SK-N-SH (cell line): ENCODE results near the gene ITGB5.

ENCODE experiments used
- ELF1 ChIP-seq: IDR thresholded peaks from 2 replicates; pipeline ENCODE4 v1.4.0; 2012
- EZH2phosphoT487 ChIP-seq: fragments of 200-600 bp; sonication (generic); IDR thresholded peaks from 2 replicates; pipeline ENCODE4 v1.6.1; 2017; ENCODE audit warnings: low read depth, mixed run types, mild to moderate bottlenecking, antibody characterized with exemption, moderate library complexity, borderline replicate concordance
- MXI1 ChIP-seq: IDR thresholded peaks from 2 replicates; pipeline ENCODE4 v1.6.1; 2012; ENCODE audit warnings: mild to moderate bottlenecking, low read depth, low read length, improper control_type of control experiment
- NRF1 ChIP-seq: IDR thresholded peaks from 2 replicates; pipeline ENCODE4 v1.6.1; 2012; ENCODE audit warnings: low read depth, mild to moderate bottlenecking, low read length
- RFX5 ChIP-seq: IDR thresholded peaks from 2 replicates; pipeline ENCODE4 v1.6.1; 2012; ENCODE audit warnings: mild to moderate bottlenecking, improper control_type of control experiment, low read length
- SIN3A ChIP-seq: IDR thresholded peaks from 2 replicates; pipeline ENCODE4 v1.6.1; 2012; ENCODE audit warnings: low read depth, mild to moderate bottlenecking, low read length, moderate library complexity, borderline replicate concordance
- TEAD4 ChIP-seq: IDR thresholded peaks from 2 replicates; pipeline ENCODE4 v1.4.0; 2012; ENCODE audit warnings: mild to moderate bottlenecking, borderline replicate concordance; ENCODE audit not compliant: insufficient read depth
- TF ChIP-seq, protein P1 (sequence below): IDR thresholded peaks from 2 replicates; pipeline ENCODE4 v1.4.0; 2012; ENCODE audit warnings: low read depth
- TF ChIP-seq, protein P2 (sequence below): fragments of 200-600 bp; sonication (generic); IDR thresholded peaks from 2 replicates; pipeline ENCODE4 v1.6.1; 2017; ENCODE audit warnings: antibody characterized with exemption, mild to moderate bottlenecking, moderate library complexity
- TF ChIP-seq, protein P3 (sequence below): IDR thresholded peaks from 2 replicates; pipeline ENCODE4 v1.6.1; 2012; ENCODE audit warnings: mild to moderate bottlenecking, low read depth, low read length, moderate library complexity
- TF ChIP-seq, protein P4 (sequence below): fragments of 150-350 bp; IDR thresholded peaks from 2 replicates; pipeline ENCODE4 v1.6.1; 2017; ENCODE audit warnings: antibody characterized with exemption, low read length, low read depth, borderline replicate concordance

DNA sequence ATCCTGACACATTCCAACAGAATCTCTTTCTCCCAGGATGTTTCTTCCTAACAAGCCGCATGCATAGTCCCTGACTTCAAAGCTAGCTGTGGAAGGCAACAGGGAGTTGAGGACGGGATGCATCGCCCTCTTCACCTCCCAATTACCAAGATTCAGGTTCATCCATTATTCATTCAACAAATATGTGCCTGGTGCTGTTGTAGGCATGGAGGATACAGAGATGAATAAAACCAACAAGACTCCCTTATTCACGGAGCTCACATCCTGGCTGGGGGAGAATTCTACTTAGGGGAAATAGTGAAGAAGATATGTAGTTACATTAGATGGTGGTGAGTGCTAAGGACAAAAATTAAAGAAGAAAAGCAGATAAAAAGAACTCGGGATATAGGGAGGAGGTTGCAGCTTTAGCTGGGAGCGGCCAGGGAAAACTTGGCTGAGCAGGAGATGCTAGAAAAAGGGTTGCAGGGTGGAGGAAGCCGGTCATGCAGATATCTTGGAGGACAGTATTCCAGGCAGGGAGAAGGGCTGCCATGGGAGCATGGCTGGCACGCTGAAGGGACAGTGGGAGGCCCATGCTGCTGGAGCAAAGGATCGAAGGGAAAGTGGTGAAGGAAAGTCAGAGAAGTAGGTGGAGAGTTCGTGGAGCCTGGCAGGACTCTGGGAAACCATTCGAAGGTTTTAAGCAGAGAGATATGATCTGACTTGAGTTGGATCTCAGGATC lies 5.0 kb downstream of the ITGB5 start:
- TF ChIP-seq, protein P1, sequence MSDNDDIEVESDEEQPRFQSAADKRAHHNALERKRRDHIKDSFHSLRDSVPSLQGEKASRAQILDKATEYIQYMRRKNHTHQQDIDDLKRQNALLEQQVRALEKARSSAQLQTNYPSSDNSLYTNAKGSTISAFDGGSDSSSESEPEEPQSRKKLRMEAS: no peak
- TF ChIP-seq SIN3A (no peak), MXI1 (no peak), TEAD4 (no peak), NRF1 (no peak), EZH2phosphoT487 (no peak), RFX5 (no peak), ELF1 (no peak)
- TF ChIP-seq, protein P2, sequence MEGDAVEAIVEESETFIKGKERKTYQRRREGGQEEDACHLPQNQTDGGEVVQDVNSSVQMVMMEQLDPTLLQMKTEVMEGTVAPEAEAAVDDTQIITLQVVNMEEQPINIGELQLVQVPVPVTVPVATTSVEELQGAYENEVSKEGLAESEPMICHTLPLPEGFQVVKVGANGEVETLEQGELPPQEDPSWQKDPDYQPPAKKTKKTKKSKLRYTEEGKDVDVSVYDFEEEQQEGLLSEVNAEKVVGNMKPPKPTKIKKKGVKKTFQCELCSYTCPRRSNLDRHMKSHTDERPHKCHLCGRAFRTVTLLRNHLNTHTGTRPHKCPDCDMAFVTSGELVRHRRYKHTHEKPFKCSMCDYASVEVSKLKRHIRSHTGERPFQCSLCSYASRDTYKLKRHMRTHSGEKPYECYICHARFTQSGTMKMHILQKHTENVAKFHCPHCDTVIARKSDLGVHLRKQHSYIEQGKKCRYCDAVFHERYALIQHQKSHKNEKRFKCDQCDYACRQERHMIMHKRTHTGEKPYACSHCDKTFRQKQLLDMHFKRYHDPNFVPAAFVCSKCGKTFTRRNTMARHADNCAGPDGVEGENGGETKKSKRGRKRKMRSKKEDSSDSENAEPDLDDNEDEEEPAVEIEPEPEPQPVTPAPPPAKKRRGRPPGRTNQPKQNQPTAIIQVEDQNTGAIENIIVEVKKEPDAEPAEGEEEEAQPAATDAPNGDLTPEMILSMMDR: no peak
- TF ChIP-seq, protein P3, sequence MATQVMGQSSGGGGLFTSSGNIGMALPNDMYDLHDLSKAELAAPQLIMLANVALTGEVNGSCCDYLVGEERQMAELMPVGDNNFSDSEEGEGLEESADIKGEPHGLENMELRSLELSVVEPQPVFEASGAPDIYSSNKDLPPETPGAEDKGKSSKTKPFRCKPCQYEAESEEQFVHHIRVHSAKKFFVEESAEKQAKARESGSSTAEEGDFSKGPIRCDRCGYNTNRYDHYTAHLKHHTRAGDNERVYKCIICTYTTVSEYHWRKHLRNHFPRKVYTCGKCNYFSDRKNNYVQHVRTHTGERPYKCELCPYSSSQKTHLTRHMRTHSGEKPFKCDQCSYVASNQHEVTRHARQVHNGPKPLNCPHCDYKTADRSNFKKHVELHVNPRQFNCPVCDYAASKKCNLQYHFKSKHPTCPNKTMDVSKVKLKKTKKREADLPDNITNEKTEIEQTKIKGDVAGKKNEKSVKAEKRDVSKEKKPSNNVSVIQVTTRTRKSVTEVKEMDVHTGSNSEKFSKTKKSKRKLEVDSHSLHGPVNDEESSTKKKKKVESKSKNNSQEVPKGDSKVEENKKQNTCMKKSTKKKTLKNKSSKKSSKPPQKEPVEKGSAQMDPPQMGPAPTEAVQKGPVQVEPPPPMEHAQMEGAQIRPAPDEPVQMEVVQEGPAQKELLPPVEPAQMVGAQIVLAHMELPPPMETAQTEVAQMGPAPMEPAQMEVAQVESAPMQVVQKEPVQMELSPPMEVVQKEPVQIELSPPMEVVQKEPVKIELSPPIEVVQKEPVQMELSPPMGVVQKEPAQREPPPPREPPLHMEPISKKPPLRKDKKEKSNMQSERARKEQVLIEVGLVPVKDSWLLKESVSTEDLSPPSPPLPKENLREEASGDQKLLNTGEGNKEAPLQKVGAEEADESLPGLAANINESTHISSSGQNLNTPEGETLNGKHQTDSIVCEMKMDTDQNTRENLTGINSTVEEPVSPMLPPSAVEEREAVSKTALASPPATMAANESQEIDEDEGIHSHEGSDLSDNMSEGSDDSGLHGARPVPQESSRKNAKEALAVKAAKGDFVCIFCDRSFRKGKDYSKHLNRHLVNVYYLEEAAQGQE: no peak
- TF ChIP-seq, protein P4, sequence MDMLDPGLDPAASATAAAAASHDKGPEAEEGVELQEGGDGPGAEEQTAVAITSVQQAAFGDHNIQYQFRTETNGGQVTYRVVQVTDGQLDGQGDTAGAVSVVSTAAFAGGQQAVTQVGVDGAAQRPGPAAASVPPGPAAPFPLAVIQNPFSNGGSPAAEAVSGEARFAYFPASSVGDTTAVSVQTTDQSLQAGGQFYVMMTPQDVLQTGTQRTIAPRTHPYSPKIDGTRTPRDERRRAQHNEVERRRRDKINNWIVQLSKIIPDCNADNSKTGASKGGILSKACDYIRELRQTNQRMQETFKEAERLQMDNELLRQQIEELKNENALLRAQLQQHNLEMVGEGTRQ: no peak
